ENCODE data around the gene LRRC3. TPM values are rescaled to one million over a fixed set of nuclear protein-coding genes. Genes with fewer than 3 reads are reported as not detected.

The LRRC3 gene
- total and polyA plus RNA-seq, 4 donors: 3.0 to 14.2 (median 7.5) TPM

- H3K9me3 ChIP-seq (ENCODE audit: control insufficient read depth in 4 of 4, low read length in 3 of 4): no peaks in the 10 kb centered on the region
- no peak overlapping the region for H3K4me3 ChIP-seq (ENCODE audit: low read depth in 1 of 3, low read length in 3 of 3)
- peak overlapping the region; percentile 20 to 53 for H3K9ac ChIP-seq (ENCODE audit: low read depth in 1 of 2, low read length in 2 of 2)
- TF ChIP-seq HNF4A (conservative IDR thresholded peaks at IDR 0.05): peak in 1 of 2 donors; percentile 13
- no peak for TF ChIP-seq NR2F2 (IDR thresholded peaks at IDR 0.05)
- no peak for DNase-seq (ENCODE audit: low spot score)
- peaks cover 4 to 14% (median 10%) of the 10 kb centered on the region in 4 donors for H3K4me1 ChIP-seq (ENCODE audit: control insufficient read depth in 4 of 4, insufficient read depth in 4 of 4, low read length in 3 of 4)
- peaks cover 0 to 4% (median 0%) of the 10 kb centered on the region in 4 donors for H3K36me3 ChIP-seq (ENCODE audit: control insufficient read depth in 4 of 4, insufficient read depth in 3 of 4, low read depth in 1 of 4, low read length in 3 of 4)
- no peaks in the 10 kb centered on the region for H3K27me3 ChIP-seq (ENCODE audit: control insufficient read depth in 4 of 4, insufficient read depth in 4 of 4, low read length in 3 of 4)
- WGBS: 43% methylated on average over 15 of the region's 15 CpGs
- H3K27ac ChIP-seq (ENCODE audit: low read depth in 1 of 2, low read length in 2 of 2): peak overlapping the region; percentile 34 to 71
These were observed 12.5 kb downstream of the LRRC3 start for GRCh38 chr21:44467859-44468195.

DNA sequence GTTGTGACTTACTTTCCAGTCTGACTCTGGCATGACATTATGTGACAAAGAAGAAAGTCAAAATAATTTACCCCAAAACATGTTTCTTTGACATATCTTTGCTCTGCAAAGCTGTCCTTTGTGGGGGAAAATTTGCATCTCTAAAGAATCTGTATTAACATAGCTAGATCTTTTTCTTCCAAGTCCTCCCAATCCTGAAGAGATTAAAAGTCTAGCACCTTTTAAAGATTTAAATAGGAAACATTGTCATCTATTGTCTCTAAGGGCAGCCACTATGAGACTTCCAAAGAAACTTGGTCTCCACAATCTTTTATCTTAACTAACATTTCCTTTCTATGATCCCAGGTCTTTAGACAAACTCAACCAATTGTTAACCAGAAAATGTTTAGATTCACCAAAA lies 16.0 kb downstream of the LRRC3 start:
- Histone ChIP-seq H3K27ac (ENCODE audit: low read depth in 1 of 2, low read length in 2 of 2) (no peak overlapping the region), H3K9ac (ENCODE audit: low read depth in 1 of 2, low read length in 2 of 2) (no peak overlapping the region), H3K9me3 (ENCODE audit: control insufficient read depth in 4 of 4, low read length in 3 of 4) (no peaks in the 10 kb centered on the region), H3K36me3 (ENCODE audit: control insufficient read depth in 4 of 4, insufficient read depth in 3 of 4, low read depth in 1 of 4, low read length in 3 of 4) (no peaks in the 10 kb centered on the region), H3K4me1 (ENCODE audit: control insufficient read depth in 4 of 4, insufficient read depth in 4 of 4, low read length in 3 of 4) (peaks cover 6 to 14% (median 13%) of the 10 kb centered on the region in 4 donors), H3K27me3 (ENCODE audit: control insufficient read depth in 4 of 4, insufficient read depth in 4 of 4, low read length in 3 of 4) (no peaks in the 10 kb centered on the region), H3K4me3 (ENCODE audit: low read depth in 1 of 3, low read length in 3 of 3) (no peak overlapping the region)
- TF ChIP-seq NR2F2 (IDR thresholded peaks at IDR 0.05): no peak
- no peak for DNase-seq (ENCODE audit: low spot score)

- TF ChIP-seq FOXA1 (IDR thresholded peaks at IDR 0.05): no peak
- TF ChIP-seq HNF4A (conservative IDR thresholded peaks at IDR 0.05): no peak
- no peak for TF ChIP-seq RAD21 (IDR thresholded peaks at IDR 0.05)
- no peak for TF ChIP-seq NR2F2 (IDR thresholded peaks at IDR 0.05)
- TF ChIP-seq HNF4G (IDR thresholded peaks at IDR 0.05): no peak
- no peak for TF ChIP-seq ZBTB33 (IDR thresholded peaks at IDR 0.05)
- TF ChIP-seq, protein P1, sequence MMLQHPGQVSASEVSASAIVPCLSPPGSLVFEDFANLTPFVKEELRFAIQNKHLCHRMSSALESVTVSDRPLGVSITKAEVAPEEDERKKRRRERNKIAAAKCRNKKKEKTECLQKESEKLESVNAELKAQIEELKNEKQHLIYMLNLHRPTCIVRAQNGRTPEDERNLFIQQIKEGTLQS (IDR thresholded peaks at IDR 0.05): no peak
- no peak for TF ChIP-seq EGR1 (IDR thresholded peaks at IDR 0.05; ENCODE audit: low read depth in 2 of 2)
- no peak for TF ChIP-seq RXRA (IDR thresholded peaks at IDR 0.05)
- no peak for TF ChIP-seq JUND (IDR thresholded peaks at IDR 0.05)
- TF ChIP-seq, protein P2, sequence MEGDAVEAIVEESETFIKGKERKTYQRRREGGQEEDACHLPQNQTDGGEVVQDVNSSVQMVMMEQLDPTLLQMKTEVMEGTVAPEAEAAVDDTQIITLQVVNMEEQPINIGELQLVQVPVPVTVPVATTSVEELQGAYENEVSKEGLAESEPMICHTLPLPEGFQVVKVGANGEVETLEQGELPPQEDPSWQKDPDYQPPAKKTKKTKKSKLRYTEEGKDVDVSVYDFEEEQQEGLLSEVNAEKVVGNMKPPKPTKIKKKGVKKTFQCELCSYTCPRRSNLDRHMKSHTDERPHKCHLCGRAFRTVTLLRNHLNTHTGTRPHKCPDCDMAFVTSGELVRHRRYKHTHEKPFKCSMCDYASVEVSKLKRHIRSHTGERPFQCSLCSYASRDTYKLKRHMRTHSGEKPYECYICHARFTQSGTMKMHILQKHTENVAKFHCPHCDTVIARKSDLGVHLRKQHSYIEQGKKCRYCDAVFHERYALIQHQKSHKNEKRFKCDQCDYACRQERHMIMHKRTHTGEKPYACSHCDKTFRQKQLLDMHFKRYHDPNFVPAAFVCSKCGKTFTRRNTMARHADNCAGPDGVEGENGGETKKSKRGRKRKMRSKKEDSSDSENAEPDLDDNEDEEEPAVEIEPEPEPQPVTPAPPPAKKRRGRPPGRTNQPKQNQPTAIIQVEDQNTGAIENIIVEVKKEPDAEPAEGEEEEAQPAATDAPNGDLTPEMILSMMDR (IDR thresholded peaks at IDR 0.05; ENCODE audit: low read depth, low read length, missing input control): no peak
- no peak for TF ChIP-seq GABPA (IDR thresholded peaks at IDR 0.05 in 1 of 2, conservative IDR thresholded peaks at IDR 0.05 in 1 of 2)
- TF ChIP-seq YY1 (IDR thresholded peaks at IDR 0.05): no peak
- TF ChIP-seq, protein P3, sequence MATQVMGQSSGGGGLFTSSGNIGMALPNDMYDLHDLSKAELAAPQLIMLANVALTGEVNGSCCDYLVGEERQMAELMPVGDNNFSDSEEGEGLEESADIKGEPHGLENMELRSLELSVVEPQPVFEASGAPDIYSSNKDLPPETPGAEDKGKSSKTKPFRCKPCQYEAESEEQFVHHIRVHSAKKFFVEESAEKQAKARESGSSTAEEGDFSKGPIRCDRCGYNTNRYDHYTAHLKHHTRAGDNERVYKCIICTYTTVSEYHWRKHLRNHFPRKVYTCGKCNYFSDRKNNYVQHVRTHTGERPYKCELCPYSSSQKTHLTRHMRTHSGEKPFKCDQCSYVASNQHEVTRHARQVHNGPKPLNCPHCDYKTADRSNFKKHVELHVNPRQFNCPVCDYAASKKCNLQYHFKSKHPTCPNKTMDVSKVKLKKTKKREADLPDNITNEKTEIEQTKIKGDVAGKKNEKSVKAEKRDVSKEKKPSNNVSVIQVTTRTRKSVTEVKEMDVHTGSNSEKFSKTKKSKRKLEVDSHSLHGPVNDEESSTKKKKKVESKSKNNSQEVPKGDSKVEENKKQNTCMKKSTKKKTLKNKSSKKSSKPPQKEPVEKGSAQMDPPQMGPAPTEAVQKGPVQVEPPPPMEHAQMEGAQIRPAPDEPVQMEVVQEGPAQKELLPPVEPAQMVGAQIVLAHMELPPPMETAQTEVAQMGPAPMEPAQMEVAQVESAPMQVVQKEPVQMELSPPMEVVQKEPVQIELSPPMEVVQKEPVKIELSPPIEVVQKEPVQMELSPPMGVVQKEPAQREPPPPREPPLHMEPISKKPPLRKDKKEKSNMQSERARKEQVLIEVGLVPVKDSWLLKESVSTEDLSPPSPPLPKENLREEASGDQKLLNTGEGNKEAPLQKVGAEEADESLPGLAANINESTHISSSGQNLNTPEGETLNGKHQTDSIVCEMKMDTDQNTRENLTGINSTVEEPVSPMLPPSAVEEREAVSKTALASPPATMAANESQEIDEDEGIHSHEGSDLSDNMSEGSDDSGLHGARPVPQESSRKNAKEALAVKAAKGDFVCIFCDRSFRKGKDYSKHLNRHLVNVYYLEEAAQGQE (IDR thresholded peaks at IDR 0.05): no peak
- TF ChIP-seq, protein P4, sequence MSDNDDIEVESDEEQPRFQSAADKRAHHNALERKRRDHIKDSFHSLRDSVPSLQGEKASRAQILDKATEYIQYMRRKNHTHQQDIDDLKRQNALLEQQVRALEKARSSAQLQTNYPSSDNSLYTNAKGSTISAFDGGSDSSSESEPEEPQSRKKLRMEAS (IDR thresholded peaks at IDR 0.05): no peak
- TF ChIP-seq TAF1 (conservative IDR thresholded peaks at IDR 0.05): no peak
- TF ChIP-seq FOXA2 (IDR thresholded peaks at IDR 0.05): no peak
- no peak for DNase-seq (ENCODE audit: low spot score)
- Histone ChIP-seq H3K4me3 (ENCODE audit: low read depth in 1 of 3, low read length in 3 of 3) (no peak overlapping the region), H3K9ac (ENCODE audit: low read depth in 1 of 2, low read length in 2 of 2) (no peak overlapping the region), H3K4me1 (ENCODE audit: control insufficient read depth in 4 of 4, insufficient read depth in 4 of 4, low read length in 3 of 4) (peaks cover 6 to 13% (median 12%) of the 10 kb centered on the region in 4 donors), H3K36me3 (ENCODE audit: control insufficient read depth in 4 of 4, insufficient read depth in 3 of 4, low read depth in 1 of 4, low read length in 3 of 4) (no peaks in the 10 kb centered on the region), H3K9me3 (ENCODE audit: control insufficient read depth in 4 of 4, low read length in 3 of 4) (no peaks in the 10 kb centered on the region), H3K27me3 (ENCODE audit: control insufficient read depth in 4 of 4, insufficient read depth in 4 of 4, low read length in 3 of 4) (no peaks in the 10 kb centered on the region), H3K27ac (ENCODE audit: low read depth in 1 of 2, low read length in 2 of 2) (no peak overlapping the region)
- WGBS: 94% methylated on average over 6 of the region's 6 CpGs
These were observed 16.7 kb downstream of the LRRC3 start for GRCh38 chr21:44471996-44472395.
